Caco-2 (cell line): Measurements from ENCODE around the gene SLC30A1. TPM values are rescaled to one million over a fixed set of nuclear protein-coding genes. Genes with fewer than 3 reads are reported as not detected.

Experiments used
- BruUV-seq: library from RNA; stranded (reverse); fragments of 400-500 nt; replicated peaks from 2 replicates; lab custom pipeline; 2021; lab: Mats Ljungman, UMichigan
- CTCF ChIA-PET: fragments of 300-600 bp; sonication (Branson Sonifier 250); formaldehyde crosslinking; loops from one replicate; lab custom pipeline; 2022; ENCODE audit warnings: antibody characterized with exemption; lab: Charles Lee
- POLR2A ChIA-PET: fragments of 300-600 bp; sonication (Branson Sonifier 250); formaldehyde crosslinking; loops from one replicate; lab custom pipeline; 2022; ENCODE audit warnings: antibody characterized with exemption; lab: Charles Lee
- DNase-seq, 2 experiments: peaks; one replicate each; pipeline versions ENCODE4 v3.0.0 to v3.0.0-alpha.2; 2020 to 2022
- H3K27me3 ChIP-seq: replicated peaks from 2 replicates; pipeline ENCODE4 v1.6.0; 2011; ENCODE audit warnings: low read length; ENCODE audit not compliant: control insufficient read depth, insufficient read depth
- H3K36me3 ChIP-seq: 2 replicates; pipeline ENCODE4 v1.5.1; 2011; ENCODE audit warnings: low read length; ENCODE audit not compliant: control insufficient read depth, insufficient read depth
- H3K4me1 ChIP-seq: fragments of 250-450 bp; sonication (Bioruptor Pico); 2 replicates; pipeline ENCODE4 v1.5.1; 2020; ENCODE audit warnings: mild to moderate bottlenecking
- H3K4me3 ChIP-seq: 2 replicates; pipeline ENCODE4 v1.5.1; 2011; ENCODE audit warnings: low read depth, mild to moderate bottlenecking, control low read depth, low read length
- H3K9me3 ChIP-seq: fragments of 250-450 bp; sonication (Bioruptor Pico); 2 replicates; pipeline ENCODE4 v1.5.1; 2020; ENCODE audit warnings: mild to moderate bottlenecking, moderate library complexity
- H3K27ac Mint-ChIP-seq: one replicate; pipeline ENCODE4 v1.8.0; 2022; ENCODE audit warnings: mixed read lengths; ENCODE audit not compliant: unreplicated experiment
- H3K27me3 Mint-ChIP-seq: one replicate; pipeline ENCODE4 v1.8.0; 2022; ENCODE audit warnings: mixed read lengths; ENCODE audit not compliant: insufficient read depth, unreplicated experiment
- H3K36me3 Mint-ChIP-seq: one replicate; pipeline ENCODE4 v1.8.0; 2022; ENCODE audit warnings: mild to moderate bottlenecking, mixed read lengths; ENCODE audit not compliant: insufficient read depth, unreplicated experiment
- H3K4me1 Mint-ChIP-seq: one replicate; pipeline ENCODE4 v1.8.0; 2022; ENCODE audit warnings: low read depth, mixed read lengths; ENCODE audit not compliant: unreplicated experiment
- H3K4me3 Mint-ChIP-seq: one replicate; pipeline ENCODE4 v1.8.0; 2022; ENCODE audit warnings: mild to moderate bottlenecking, moderate library complexity, mixed read lengths; ENCODE audit not compliant: unreplicated experiment
- H3K9me3 Mint-ChIP-seq: one replicate; pipeline ENCODE4 v1.8.0; 2022; ENCODE audit warnings: mixed read lengths; ENCODE audit not compliant: unreplicated experiment
- intact Hi-C: fragments of 100-400 bp; cut with micrococcal nuclease; formaldehyde crosslinking; loops from one replicate; pipeline ENCODE4 v1.10.0; 2022; ENCODE audit not compliant: unreplicated experiment
- total RNA-seq: library from RNA; stranded (reverse); gene quantifications from 2 replicates; pipeline ENCODE4 v1.2.3, GENCODE V29; 2022
- TF ChIP-seq, protein P1 (sequence below), 2 experiments: fragments of 200-600 bp in 1 of 2; IDR thresholded peaks; 1 replicate in 1 of 2; 2 replicates in 1 of 2; pipeline versions ENCODE4 v1.5.1 to v1.8.0; 2011 to 2022; ENCODE audit warnings: antibody characterized with exemption in 1 of 2, control low read depth in 1 of 2, inconsistent platforms in 1 of 2, low read depth in 1 of 2, low read length in 1 of 2, mild to moderate bottlenecking in 1 of 2, moderate library complexity in 1 of 2; ENCODE audit not compliant: insufficient read depth in 1 of 2, severe bottlenecking in 1 of 2, unreplicated experiment in 1 of 2

Gene SLC30A1
- total RNA-seq, 1 experiment from 2014 or later: 26.6 TPM

DNA sequence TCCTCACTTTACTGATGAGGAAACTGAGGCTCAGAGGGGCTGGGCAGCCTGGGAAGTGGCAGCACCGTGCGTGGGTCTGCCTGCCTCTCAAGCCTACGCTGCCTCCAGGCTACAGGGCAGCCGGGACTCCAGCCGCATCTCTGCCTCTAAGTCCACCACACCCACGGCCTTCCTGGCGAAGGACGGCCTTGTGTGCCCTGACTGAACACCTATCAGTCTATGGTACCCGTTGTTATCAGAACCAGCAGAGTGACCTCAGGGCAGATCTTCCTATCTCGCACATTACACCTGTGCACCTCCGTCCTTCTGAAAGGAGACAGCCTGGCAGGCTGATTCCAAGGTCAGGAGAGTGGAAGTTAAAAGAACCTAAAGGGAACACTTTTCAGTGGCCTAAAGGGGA is 35.7 kb upstream of the SLC30A1 start:
- Histone ChIP-seq H3K27me3 (no peaks in the 10 kb centered on the region), H3K4me3 (no peak overlapping the region), H3K36me3 (no peaks in the 10 kb centered on the region), H3K9me3 (no peaks in the 10 kb centered on the region), H3K4me1 (peaks cover 45% of the 10 kb centered on the region)
- TF ChIP-seq, protein P1, sequence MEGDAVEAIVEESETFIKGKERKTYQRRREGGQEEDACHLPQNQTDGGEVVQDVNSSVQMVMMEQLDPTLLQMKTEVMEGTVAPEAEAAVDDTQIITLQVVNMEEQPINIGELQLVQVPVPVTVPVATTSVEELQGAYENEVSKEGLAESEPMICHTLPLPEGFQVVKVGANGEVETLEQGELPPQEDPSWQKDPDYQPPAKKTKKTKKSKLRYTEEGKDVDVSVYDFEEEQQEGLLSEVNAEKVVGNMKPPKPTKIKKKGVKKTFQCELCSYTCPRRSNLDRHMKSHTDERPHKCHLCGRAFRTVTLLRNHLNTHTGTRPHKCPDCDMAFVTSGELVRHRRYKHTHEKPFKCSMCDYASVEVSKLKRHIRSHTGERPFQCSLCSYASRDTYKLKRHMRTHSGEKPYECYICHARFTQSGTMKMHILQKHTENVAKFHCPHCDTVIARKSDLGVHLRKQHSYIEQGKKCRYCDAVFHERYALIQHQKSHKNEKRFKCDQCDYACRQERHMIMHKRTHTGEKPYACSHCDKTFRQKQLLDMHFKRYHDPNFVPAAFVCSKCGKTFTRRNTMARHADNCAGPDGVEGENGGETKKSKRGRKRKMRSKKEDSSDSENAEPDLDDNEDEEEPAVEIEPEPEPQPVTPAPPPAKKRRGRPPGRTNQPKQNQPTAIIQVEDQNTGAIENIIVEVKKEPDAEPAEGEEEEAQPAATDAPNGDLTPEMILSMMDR (IDR thresholded peaks at IDR 0.05; ENCODE audit: insufficient read depth in 1 of 2, low read depth in 1 of 2, low read length in 1 of 2, severe bottlenecking in 1 of 2, unreplicated experiment in 1 of 2): no peak
- DNase-seq: no peak
- H3K36me3 Mint-ChIP-seq: no peaks in the 10 kb centered on the region
- POLR2A ChIA-PET: no interaction called here
- BruUV-seq: no TSS peak
- no peaks in the 10 kb centered on the region for H3K9me3 Mint-ChIP-seq
- no peaks in the 10 kb centered on the region for H3K27me3 Mint-ChIP-seq
- peaks cover 36% of the 10 kb centered on the region for H3K4me1 Mint-ChIP-seq
- H3K4me3 Mint-ChIP-seq: no peak overlapping the region
- peak overlapping the region; percentile 51 for H3K27ac Mint-ChIP-seq
- CTCF ChIA-PET: no interaction called here
- intact Hi-C loops: no loop called here

DNA sequence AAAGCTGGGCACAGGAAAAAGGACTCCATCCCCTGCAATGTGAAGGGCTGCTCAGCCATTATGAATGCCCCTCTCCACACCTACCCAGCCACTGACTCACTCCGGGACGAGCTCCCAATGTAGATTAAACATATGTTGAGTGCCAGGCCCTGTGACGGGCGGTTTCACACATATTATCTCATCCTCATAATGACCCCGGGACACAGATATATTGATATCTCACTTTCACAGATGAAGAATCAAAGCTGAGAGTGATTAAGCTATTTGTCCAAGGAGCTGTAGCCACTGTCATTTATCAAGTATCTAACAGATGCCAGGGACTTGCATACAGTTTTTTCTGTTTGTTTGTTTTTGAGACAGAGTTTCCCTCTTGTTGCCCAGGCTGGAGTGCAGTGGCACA is 35.0 kb upstream of the SLC30A1 start:
- no peaks in the 10 kb centered on the region for H3K9me3 ChIP-seq
- no peak for DNase-seq
- no peaks in the 10 kb centered on the region for H3K27me3 ChIP-seq
- TF ChIP-seq, protein P1 (IDR thresholded peaks at IDR 0.05; ENCODE audit: insufficient read depth in 1 of 2, low read depth in 1 of 2, low read length in 1 of 2, severe bottlenecking in 1 of 2, unreplicated experiment in 1 of 2): no peak
- ChIA-PET CTCF (no interaction called here), POLR2A (no interaction called here)
- intact Hi-C loops: loop anchor here (1.0 kb wide), 1 partner anchor 11 kb away; no protein-coding TSS in a partner anchor
- H3K4me1 ChIP-seq: peaks cover 44% of the 10 kb centered on the region
- H3K36me3 Mint-ChIP-seq: no peaks in the 10 kb centered on the region
- H3K27ac Mint-ChIP-seq: peak overlapping the region; percentile 96
- H3K36me3 ChIP-seq: no peaks in the 10 kb centered on the region
- no TSS peak for BruUV-seq
- H3K4me1 Mint-ChIP-seq: peaks cover 41% of the 10 kb centered on the region
- no peak overlapping the region for H3K4me3 Mint-ChIP-seq
- H3K4me3 ChIP-seq: no peak overlapping the region
- no peaks in the 10 kb centered on the region for H3K27me3 Mint-ChIP-seq
- H3K9me3 Mint-ChIP-seq: no peaks in the 10 kb centered on the region

DNA sequence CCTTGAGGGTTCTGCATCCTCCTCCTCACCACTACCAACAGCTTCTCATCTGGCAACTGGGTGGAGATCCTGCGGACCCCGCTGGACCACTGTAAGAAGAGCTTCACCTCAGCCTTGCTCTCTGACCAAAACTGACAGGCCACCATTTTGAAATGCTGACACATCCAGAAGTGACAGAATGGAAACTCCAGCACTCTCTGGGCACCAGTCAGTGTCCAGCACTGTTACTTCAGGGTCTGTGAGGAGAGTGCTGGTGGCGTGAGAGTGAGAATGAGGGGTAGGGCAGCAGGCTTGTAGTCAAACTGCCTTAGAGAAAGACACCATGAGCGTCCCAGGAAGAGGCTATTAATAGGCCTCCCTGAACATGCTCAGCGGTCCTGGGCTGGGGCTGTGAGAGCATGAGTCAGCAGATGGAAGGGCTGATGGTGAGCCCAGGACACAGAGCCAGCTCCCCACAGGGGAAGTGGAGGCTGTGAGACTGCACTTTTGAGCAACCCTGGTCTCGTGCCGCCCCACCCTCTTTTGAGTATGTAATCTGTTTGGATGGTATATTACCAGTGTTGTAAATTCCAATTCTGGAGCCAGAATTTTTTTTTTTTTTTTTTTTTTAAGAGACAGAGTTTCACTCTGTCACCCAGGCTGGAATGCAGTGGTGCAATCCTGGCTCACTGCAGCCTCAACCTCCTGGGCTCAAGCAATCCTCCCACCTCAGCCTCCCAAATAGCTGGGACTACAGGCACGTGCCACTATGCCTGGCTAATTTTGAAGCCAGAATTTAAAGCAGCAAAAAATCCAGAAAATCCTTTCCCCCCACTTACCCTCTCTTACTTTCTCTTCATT is 34.4 kb upstream of the SLC30A1 start:
- DNase-seq: peak; percentile 81 to 90
- peak overlapping the region; percentile 96 for H3K27ac Mint-ChIP-seq
- no peaks in the 10 kb centered on the region for H3K36me3 Mint-ChIP-seq
- no peaks in the 10 kb centered on the region for H3K27me3 Mint-ChIP-seq
- no peaks in the 10 kb centered on the region for H3K36me3 ChIP-seq
- ChIA-PET CTCF (interaction anchor here (0.6 to 1.1 kb wide), 3 partner anchors 12 to 318 kb away, joined by 3 to 6 read pairs (median 6); no protein-coding TSS in a partner anchor), POLR2A (no interaction called here)
- intact Hi-C loops: loop anchor here (1.0 kb wide), 1 partner anchor 10 kb away; no protein-coding TSS in a partner anchor
- TSS peak; percentile 53 for BruUV-seq
- H3K4me3 Mint-ChIP-seq: no peak overlapping the region
- peaks cover 46% of the 10 kb centered on the region for H3K4me1 ChIP-seq
- H3K4me3 ChIP-seq: no peak overlapping the region
- H3K9me3 ChIP-seq: no peaks in the 10 kb centered on the region
- no peaks in the 10 kb centered on the region for H3K27me3 ChIP-seq
- H3K9me3 Mint-ChIP-seq: no peaks in the 10 kb centered on the region
- TF ChIP-seq, protein P1 (IDR thresholded peaks at IDR 0.05; ENCODE audit: insufficient read depth in 1 of 2, low read depth in 1 of 2, low read length in 1 of 2, severe bottlenecking in 1 of 2, unreplicated experiment in 1 of 2): no peak
- peaks cover 41% of the 10 kb centered on the region for H3K4me1 Mint-ChIP-seq
